AG09309 (cell line): ENCODE data around the gene SAMD11.

Experiments used
- DNase-seq: peaks from one replicate; pipeline ENCODE4 v3.0.0-alpha.2; 2010; ENCODE audit warnings: low read depth
- H3K4me3 ChIP-seq: 2 replicates; pipeline ENCODE4 v1.5.1; 2011; ENCODE audit warnings: mild to moderate bottlenecking, low read depth, low read length, moderate library complexity; ENCODE audit not compliant: control insufficient read depth
- CTCF ChIP-seq: IDR thresholded peaks from 2 replicates; pipeline ENCODE4 v1.5.1; 2011; ENCODE audit warnings: mild to moderate bottlenecking, low read depth, low read length, inconsistent platforms; ENCODE audit not compliant: insufficient read depth, control insufficient read depth; ENCODE audit errors: missing control alignments

SAMD11 gene

GRCh38 chr1:993379-993995 lies 69.8 kb downstream of the SAMD11 start:
- no peak for TF ChIP-seq CTCF
- no peak overlapping the region for H3K4me3 ChIP-seq
- no peak for DNase-seq
